ENCODE measurements around the gene EPSTI1.

EPSTI1 gene

GRCh38 chr13:43022934-43023288 is 30.9 kb upstream of the EPSTI1 start:
- Histone ChIP-seq H3K27ac (ENCODE audit: low read length) (peak overlapping the region; percentile 24), H3K36me3 (ENCODE audit: insufficient read depth, low read depth, low read length) (no peaks in the 10 kb centered on the region)

DNA sequence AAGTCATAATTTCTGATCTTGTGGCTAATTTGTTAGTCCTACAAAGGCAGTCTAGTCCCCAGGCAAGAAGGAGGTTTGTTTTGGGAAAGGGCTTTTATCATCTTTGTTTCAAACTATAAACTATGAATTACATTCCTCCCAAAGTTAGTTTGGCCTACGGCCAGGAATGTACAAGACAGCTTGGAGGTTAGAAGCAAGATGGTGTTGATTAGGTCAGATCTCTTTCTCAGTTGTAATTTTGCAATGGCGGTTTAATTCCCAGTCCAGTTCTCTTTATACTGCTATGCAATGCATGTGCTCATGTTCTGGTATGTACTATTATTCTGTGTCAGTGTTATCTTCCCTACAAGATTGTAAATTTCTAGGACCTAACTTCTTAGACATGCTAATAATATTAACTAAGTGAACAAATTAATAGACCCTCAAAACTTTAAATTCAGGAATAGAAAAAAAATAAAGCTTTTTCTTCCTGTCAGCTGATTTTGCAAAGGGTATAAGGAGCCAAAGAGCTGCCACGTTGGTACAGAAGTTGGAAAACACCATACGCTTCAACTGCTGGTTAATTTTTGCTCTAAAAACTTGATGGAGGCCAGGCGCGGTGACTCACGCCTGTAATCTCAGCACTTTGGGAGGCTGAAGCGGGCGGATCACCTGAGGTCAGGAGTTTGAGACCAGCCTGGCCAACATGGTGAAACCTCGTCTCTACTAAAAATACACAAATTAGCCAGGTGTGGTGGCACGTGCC is 30.1 kb upstream of the EPSTI1 start:
- no peak overlapping the region for H3K9ac ChIP-seq (ENCODE audit: low read depth, low read length)
- H3K9me3 ChIP-seq (ENCODE audit: insufficient read depth, low read depth, low read length) = no peaks in the 10 kb centered on the region
- H3K36me3 ChIP-seq (ENCODE audit: insufficient read depth, low read depth, low read length) = no peaks in the 10 kb centered on the region
- no peak overlapping the region for H3K4me3 ChIP-seq (ENCODE audit: low read length)
- peaks cover 5% of the 10 kb centered on the region; the same call in 1 of the 2 replicates for H3K4me1 ChIP-seq (ENCODE audit: insufficient read depth, low read length)
- H3K27me3 ChIP-seq (ENCODE audit: insufficient read depth, low read length) = no peaks in the 10 kb centered on the region
- H3K27ac ChIP-seq (ENCODE audit: low read length) = no peak overlapping the region

More at GRCh38 chr13:43022934-43023288, 30.9 kb upstream of the EPSTI1 start:
- H3K4me3 ChIP-seq (ENCODE audit: low read length) = peak overlapping the region; percentile 92
- peaks cover 5% of the 10 kb centered on the region; the same call in 1 of the 2 replicates for H3K4me1 ChIP-seq (ENCODE audit: insufficient read depth, low read length)
- H3K27me3 ChIP-seq (ENCODE audit: insufficient read depth, low read length) = no peaks in the 10 kb centered on the region
- peak overlapping the region; percentile 82 for H3K9ac ChIP-seq (ENCODE audit: low read depth, low read length)
- no peaks in the 10 kb centered on the region for H3K9me3 ChIP-seq (ENCODE audit: insufficient read depth, low read depth, low read length)

GRCh38 chr13:43020794-43021193 is 28.8 kb upstream of the EPSTI1 start:
- Histone ChIP-seq H3K27me3 (ENCODE audit: insufficient read depth, low read length) (no peaks in the 10 kb centered on the region), H3K27ac (ENCODE audit: low read length) (no peak overlapping the region), H3K36me3 (ENCODE audit: insufficient read depth, low read depth, low read length) (no peaks in the 10 kb centered on the region), H3K9ac (ENCODE audit: low read depth, low read length) (no peak overlapping the region), H3K4me3 (ENCODE audit: low read length) (no peak overlapping the region), H3K4me1 (ENCODE audit: insufficient read depth, low read length) (peaks cover 5% of the 10 kb centered on the region; the same call in 1 of the 2 replicates), H3K9me3 (ENCODE audit: insufficient read depth, low read depth, low read length) (no peaks in the 10 kb centered on the region)

- no peak overlapping the region for H3K27ac ChIP-seq (ENCODE audit: low read length)
- H3K4me3 ChIP-seq (ENCODE audit: low read length) = no peak overlapping the region
- peaks cover 5% of the 10 kb centered on the region; the same call in 1 of the 2 replicates for H3K4me1 ChIP-seq (ENCODE audit: insufficient read depth, low read length)
- no peaks in the 10 kb centered on the region for H3K9me3 ChIP-seq (ENCODE audit: insufficient read depth, low read depth, low read length)
- no peaks in the 10 kb centered on the region for H3K27me3 ChIP-seq (ENCODE audit: insufficient read depth, low read length)
- no peaks in the 10 kb centered on the region for H3K36me3 ChIP-seq (ENCODE audit: insufficient read depth, low read depth, low read length)
- no peak overlapping the region for H3K9ac ChIP-seq (ENCODE audit: low read depth, low read length)
Measured at GRCh38 chr13:43019811-43020210, 27.8 kb upstream of the EPSTI1 start.

DNA sequence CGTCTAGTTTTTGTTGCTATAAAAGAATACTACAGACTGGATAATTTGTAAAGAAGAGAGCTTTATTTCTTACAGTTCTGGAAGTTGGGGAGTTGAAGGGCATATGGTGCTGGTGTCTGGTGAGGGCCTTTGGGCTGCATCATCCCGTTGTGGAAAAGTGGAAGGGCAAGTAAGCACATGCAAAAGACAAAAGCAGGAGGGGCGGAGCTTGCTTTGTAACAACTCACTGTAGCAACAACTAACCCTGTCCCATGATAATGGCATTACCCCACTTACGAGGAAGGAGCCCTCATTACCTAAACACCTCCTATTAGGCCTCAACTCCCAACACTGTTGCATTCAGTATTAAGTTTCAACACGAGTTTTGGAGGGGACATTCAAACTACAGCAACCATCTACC is 24.2 kb upstream of the EPSTI1 start:
- Histone ChIP-seq H3K9ac (ENCODE audit: low read depth, low read length) (no peak overlapping the region), H3K27ac (ENCODE audit: low read length) (no peak overlapping the region), H3K36me3 (ENCODE audit: insufficient read depth, low read depth, low read length) (no peaks in the 10 kb centered on the region), H3K4me1 (ENCODE audit: insufficient read depth, low read length) (peaks cover 5% of the 10 kb centered on the region; the same call in 1 of the 2 replicates), H3K9me3 (ENCODE audit: insufficient read depth, low read depth, low read length) (no peaks in the 10 kb centered on the region), H3K4me3 (ENCODE audit: low read length) (no peak overlapping the region), H3K27me3 (ENCODE audit: insufficient read depth, low read length) (no peaks in the 10 kb centered on the region)

DNA sequence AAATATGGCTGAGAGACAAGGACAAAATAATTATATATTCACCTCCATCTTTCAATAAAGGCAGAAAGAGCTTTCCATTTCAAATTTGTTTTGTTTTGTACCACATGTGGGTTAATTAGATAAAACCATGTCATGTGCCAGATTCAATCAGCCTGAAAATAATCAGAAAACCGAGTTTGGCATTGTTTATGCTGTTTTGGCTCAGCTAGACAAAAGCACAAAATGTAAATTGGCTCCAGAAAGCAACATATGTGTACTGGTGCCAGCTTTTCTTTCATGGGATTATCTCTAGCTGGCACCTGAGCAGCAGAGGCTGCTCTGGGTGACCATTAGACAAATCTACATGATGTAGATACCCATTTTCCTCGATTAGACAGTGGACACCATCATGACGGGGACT is 22.1 kb upstream of the EPSTI1 start:
- no peaks in the 10 kb centered on the region for H3K9me3 ChIP-seq (ENCODE audit: insufficient read depth, low read depth, low read length)
- H3K4me3 ChIP-seq (ENCODE audit: low read length) = no peak overlapping the region
- H3K27ac ChIP-seq (ENCODE audit: low read length) = no peak overlapping the region
- no peaks in the 10 kb centered on the region for H3K27me3 ChIP-seq (ENCODE audit: insufficient read depth, low read length)
- H3K36me3 ChIP-seq (ENCODE audit: insufficient read depth, low read depth, low read length) = no peaks in the 10 kb centered on the region
- H3K4me1 ChIP-seq (ENCODE audit: insufficient read depth, low read length) = no peaks in the 10 kb centered on the region
- no peak overlapping the region for H3K9ac ChIP-seq (ENCODE audit: low read depth, low read length)

GRCh38 chr13:43009506-43009905 is 17.5 kb upstream of the EPSTI1 start:
- Histone ChIP-seq H3K9me3 (ENCODE audit: insufficient read depth, low read depth, low read length) (no peaks in the 10 kb centered on the region), H3K4me3 (ENCODE audit: low read length) (no peak overlapping the region), H3K9ac (ENCODE audit: low read depth, low read length) (no peak overlapping the region), H3K4me1 (ENCODE audit: insufficient read depth, low read length) (peaks cover 13% of the 10 kb centered on the region), H3K27me3 (ENCODE audit: insufficient read depth, low read length) (no peaks in the 10 kb centered on the region), H3K27ac (ENCODE audit: low read length) (no peak overlapping the region), H3K36me3 (ENCODE audit: insufficient read depth, low read depth, low read length) (no peaks in the 10 kb centered on the region)

- Histone ChIP-seq H3K4me1 (ENCODE audit: insufficient read depth, low read length) (peaks cover 13% of the 10 kb centered on the region), H3K9ac (ENCODE audit: low read depth, low read length) (no peak overlapping the region), H3K27me3 (ENCODE audit: insufficient read depth, low read length) (no peaks in the 10 kb centered on the region), H3K4me3 (ENCODE audit: low read length) (no peak overlapping the region), H3K9me3 (ENCODE audit: insufficient read depth, low read depth, low read length) (no peaks in the 10 kb centered on the region), H3K36me3 (ENCODE audit: insufficient read depth, low read depth, low read length) (no peaks in the 10 kb centered on the region), H3K27ac (ENCODE audit: low read length) (no peak overlapping the region)
Measured at GRCh38 chr13:43008596-43008995, 16.6 kb upstream of the EPSTI1 start.

- no peak overlapping the region for H3K9ac ChIP-seq (ENCODE audit: low read depth, low read length)
- no peak overlapping the region for H3K4me3 ChIP-seq (ENCODE audit: low read length)
- H3K36me3 ChIP-seq (ENCODE audit: insufficient read depth, low read depth, low read length) = no peaks in the 10 kb centered on the region
- no peak overlapping the region for H3K27ac ChIP-seq (ENCODE audit: low read length)
- H3K9me3 ChIP-seq (ENCODE audit: insufficient read depth, low read depth, low read length) = no peaks in the 10 kb centered on the region
- no peaks in the 10 kb centered on the region for H3K27me3 ChIP-seq (ENCODE audit: insufficient read depth, low read length)
- H3K4me1 ChIP-seq (ENCODE audit: insufficient read depth, low read length) = peaks cover 13% of the 10 kb centered on the region
Measured at GRCh38 chr13:43006893-43007631, 15.0 kb upstream of the EPSTI1 start.

- Histone ChIP-seq H3K4me3 (ENCODE audit: low read length) (no peak overlapping the region), H3K9ac (ENCODE audit: low read depth, low read length) (no peak overlapping the region), H3K9me3 (ENCODE audit: insufficient read depth, low read depth, low read length) (no peaks in the 10 kb centered on the region), H3K36me3 (ENCODE audit: insufficient read depth, low read depth, low read length) (no peaks in the 10 kb centered on the region), H3K27ac (ENCODE audit: low read length) (no peak overlapping the region), H3K4me1 (ENCODE audit: insufficient read depth, low read length) (peaks cover 13% of the 10 kb centered on the region), H3K27me3 (ENCODE audit: insufficient read depth, low read length) (no peaks in the 10 kb centered on the region)
Measured at GRCh38 chr13:43005460-43006236, 13.6 kb upstream of the EPSTI1 start.

GRCh38 chr13:43003729-43004128 is 11.7 kb upstream of the EPSTI1 start:
- H3K4me3 ChIP-seq (ENCODE audit: low read length) = no peak overlapping the region
- no peak overlapping the region for H3K9ac ChIP-seq (ENCODE audit: low read depth, low read length)
- no peaks in the 10 kb centered on the region for H3K27me3 ChIP-seq (ENCODE audit: insufficient read depth, low read length)
- no peaks in the 10 kb centered on the region for H3K9me3 ChIP-seq (ENCODE audit: insufficient read depth, low read depth, low read length)
- H3K27ac ChIP-seq (ENCODE audit: low read length) = no peak overlapping the region
- H3K36me3 ChIP-seq (ENCODE audit: insufficient read depth, low read depth, low read length) = no peaks in the 10 kb centered on the region
- H3K4me1 ChIP-seq (ENCODE audit: insufficient read depth, low read length) = peaks cover 13% of the 10 kb centered on the region
